ENCODE results near the gene CTXND1. TPM values are rescaled to one million over a fixed set of nuclear protein-coding genes. Genes with fewer than 3 reads are reported as not detected.

CTXND1 gene
- 0.88 TPM for total RNA-seq

GRCh38 chr15:80252121-80252518, at the start of gene CTXND1:
Gene CTXND1 (minus strand): TSS chr15:80252213. CDS start chr15:80201949, 50,264 bp downstream.

GRCh38 chr15:80152896-80153876, 98.8 kb downstream of the CTXND1 start, which contains the start of gene FAH:
Gene FAH (plus strand): TSS chr15:80152999. CDS start chr15:80153055, 56 bp downstream.

Other genes starting within 250 kb of the CTXND1 start
- gene ZFAND6, start 192.5 kb downstream of the CTXND1 start, total RNA-seq: 190 TPM
- gene FAH, start 99.2 kb downstream of the CTXND1 start, total RNA-seq: 9.2 TPM
- 44.4 TPM for gene ARNT2, start 152.2 kb upstream of the CTXND1 start, total RNA-seq